ENCODE results near the gene MAGEB4.
"Not testable (repeated sequence)": the region's sequence is repeated elsewhere in the genome, so short reads cannot be mapped to it uniquely, and the experiment has no call there.

The MAGEB4 gene

GRCh38 chrX:30241724-30242415 is at the start of gene MAGEB4:
TSS of gene MAGEB4 (plus strand) at chrX:30242000. CDS start at chrX:30242136, 136 bp downstream.
- DNase-seq: no peak

GRCh38 chrX:30193910-30194309 is 47.9 kb upstream of the MAGEB4 start:
- DNase-seq: not testable (repeated sequence)

GRCh38 chrX:30196322-30196721 is 45.5 kb upstream of the MAGEB4 start:
- DNase-seq: no peak

GRCh38 chrX:30212172-30212571 is 29.6 kb upstream of the MAGEB4 start:
- DNase-seq: no peak

- DNase-seq: no peak
Observed at GRCh38 chrX:30215357-30215843, 26.4 kb upstream of the MAGEB4 start, which contains the start of gene MAGEB2. TSS of gene MAGEB2 (plus strand) at chrX:30215563. CDS start at chrX:30218581, 3,018 bp downstream.

GRCh38 chrX:30217465-30217864 is 24.3 kb upstream of the MAGEB4 start:
- DNase-seq: no peak

GRCh38 chrX:30219372-30219771 is 22.4 kb upstream of the MAGEB4 start:
- no peak for DNase-seq

- no peak for DNase-seq
Observed at GRCh38 chrX:30220661-30221060, 21.1 kb upstream of the MAGEB4 start.

- DNase-seq: no peak
Observed at GRCh38 chrX:30224536-30224935, 17.3 kb upstream of the MAGEB4 start.

- DNase-seq: no peak
Observed at GRCh38 chrX:30228526-30228925, 13.3 kb upstream of the MAGEB4 start.

- no peak for DNase-seq
Observed at GRCh38 chrX:30230395-30230794, 11.4 kb upstream of the MAGEB4 start, which contains the start of gene MAGEB3. TSS of gene MAGEB3 (plus strand) at chrX:30230657. CDS start at chrX:30235925, 5,268 bp downstream.

GRCh38 chrX:30246769-30247489 is 5.1 kb downstream of the MAGEB4 start, which contains the start of gene MAGEB1:
TSS of gene MAGEB1 (plus strand) at chrX:30247146. CDS start at chrX:30250494, 3,348 bp downstream.
- DNase-seq: no peak

- no peak for DNase-seq
Observed at GRCh38 chrX:30248854-30249253, 7.1 kb downstream of the MAGEB4 start.

- DNase-seq: no peak
Observed at GRCh38 chrX:30253257-30253656, 11.5 kb downstream of the MAGEB4 start.

- no peak for DNase-seq
Observed at GRCh38 chrX:30259927-30260326, 18.1 kb downstream of the MAGEB4 start.

- DNase-seq: no peak
Observed at GRCh38 chrX:30261012-30261411, 19.2 kb downstream of the MAGEB4 start.

- no peak for DNase-seq
Observed at GRCh38 chrX:30262763-30263162, 21.0 kb downstream of the MAGEB4 start.

- no peak for DNase-seq
Observed at GRCh38 chrX:30270639-30271038, 28.8 kb downstream of the MAGEB4 start.

GRCh38 chrX:30275498-30275897 is 33.7 kb downstream of the MAGEB4 start:
- DNase-seq: no peak

- DNase-seq: no peak
Observed at GRCh38 chrX:30278365-30278764, 36.6 kb downstream of the MAGEB4 start.

GRCh38 chrX:30280428-30280827 is 38.6 kb downstream of the MAGEB4 start:
- no peak for DNase-seq

GRCh38 chrX:30282527-30282926 is 40.7 kb downstream of the MAGEB4 start:
- DNase-seq: no peak

- DNase-seq: no peak
Observed at GRCh38 chrX:30283456-30284200, 41.8 kb downstream of the MAGEB4 start.
